Activated T-cell treated with anti-CD3 and anti-CD28 coated beads for 24 hours (primary cell): Measurements from ENCODE around the gene ABL2.
"Not testable (repeated sequence)": the region's sequence is repeated elsewhere in the genome, so short reads cannot be mapped to it uniquely, and the experiment has no call there.

Experiments
- DNase-seq: peaks from one replicate; pipeline ENCODE4 v3.0.0-alpha.2; 2020; ENCODE audit warnings: low read depth

The ABL2 gene

GRCh38 chr1:179169616-179170467 lies 59.6 kb downstream of the ABL2 start:
- no peak for DNase-seq

- no peak for DNase-seq
Observed at GRCh38 chr1:179168536-179168935, 60.9 kb downstream of the ABL2 start.

- DNase-seq = no peak
Observed at GRCh38 chr1:179167955-179168354, 61.5 kb downstream of the ABL2 start.

- DNase-seq = no peak
Observed at GRCh38 chr1:179167418-179167777, 62.1 kb downstream of the ABL2 start.

- DNase-seq = no peak
Observed at GRCh38 chr1:179166663-179167417, 62.6 kb downstream of the ABL2 start.

GRCh38 chr1:179164494-179164893 lies 65.0 kb downstream of the ABL2 start:
- DNase-seq = no peak

- no peak for DNase-seq
Observed at GRCh38 chr1:179156708-179157107, 72.8 kb downstream of the ABL2 start.

GRCh38 chr1:179156026-179156425 lies 73.5 kb downstream of the ABL2 start:
- no peak for DNase-seq

- DNase-seq = no peak
Observed at GRCh38 chr1:179155615-179156014, 73.9 kb downstream of the ABL2 start.

- DNase-seq = no peak
Observed at GRCh38 chr1:179154437-179154836, 75.0 kb downstream of the ABL2 start.

GRCh38 chr1:179153217-179153616 lies 76.3 kb downstream of the ABL2 start:
- no peak for DNase-seq

GRCh38 chr1:179151908-179152682 lies 77.4 kb downstream of the ABL2 start:
- DNase-seq = no peak

- no peak for DNase-seq
Observed at GRCh38 chr1:179146911-179147310, 82.6 kb downstream of the ABL2 start.

GRCh38 chr1:179146476-179146875 lies 83.0 kb downstream of the ABL2 start:
- DNase-seq = no peak

GRCh38 chr1:179145521-179145920 lies 84.0 kb downstream of the ABL2 start:
- DNase-seq = no peak

GRCh38 chr1:179144626-179145025 lies 84.9 kb downstream of the ABL2 start:
- DNase-seq = no peak

- no peak for DNase-seq
Observed at GRCh38 chr1:179143322-179143721, 86.2 kb downstream of the ABL2 start.

GRCh38 chr1:179142889-179143299 lies 86.6 kb downstream of the ABL2 start:
- DNase-seq = no peak

GRCh38 chr1:179141592-179142251 lies 87.8 kb downstream of the ABL2 start:
- peak; percentile 26 for DNase-seq

GRCh38 chr1:179138755-179139154 lies 90.7 kb downstream of the ABL2 start:
- DNase-seq = not testable (repeated sequence)

GRCh38 chr1:179137617-179138255 lies 91.7 kb downstream of the ABL2 start:
- DNase-seq = no peak

GRCh38 chr1:179135707-179136106 lies 93.8 kb downstream of the ABL2 start:
- not testable (repeated sequence) for DNase-seq
